ENCODE results near the gene ZNF708. TPM values are rescaled to one million over a fixed set of nuclear protein-coding genes. Genes with fewer than 3 reads are reported as not detected.
"Not testable (repeated sequence)": the region's sequence is repeated elsewhere in the genome, so short reads cannot be mapped to it uniquely, and the experiment has no call there.

ZNF708 gene
- total RNA-seq = 1 to 10 TPM; 9.2 to 9.3 TPM

DNA sequence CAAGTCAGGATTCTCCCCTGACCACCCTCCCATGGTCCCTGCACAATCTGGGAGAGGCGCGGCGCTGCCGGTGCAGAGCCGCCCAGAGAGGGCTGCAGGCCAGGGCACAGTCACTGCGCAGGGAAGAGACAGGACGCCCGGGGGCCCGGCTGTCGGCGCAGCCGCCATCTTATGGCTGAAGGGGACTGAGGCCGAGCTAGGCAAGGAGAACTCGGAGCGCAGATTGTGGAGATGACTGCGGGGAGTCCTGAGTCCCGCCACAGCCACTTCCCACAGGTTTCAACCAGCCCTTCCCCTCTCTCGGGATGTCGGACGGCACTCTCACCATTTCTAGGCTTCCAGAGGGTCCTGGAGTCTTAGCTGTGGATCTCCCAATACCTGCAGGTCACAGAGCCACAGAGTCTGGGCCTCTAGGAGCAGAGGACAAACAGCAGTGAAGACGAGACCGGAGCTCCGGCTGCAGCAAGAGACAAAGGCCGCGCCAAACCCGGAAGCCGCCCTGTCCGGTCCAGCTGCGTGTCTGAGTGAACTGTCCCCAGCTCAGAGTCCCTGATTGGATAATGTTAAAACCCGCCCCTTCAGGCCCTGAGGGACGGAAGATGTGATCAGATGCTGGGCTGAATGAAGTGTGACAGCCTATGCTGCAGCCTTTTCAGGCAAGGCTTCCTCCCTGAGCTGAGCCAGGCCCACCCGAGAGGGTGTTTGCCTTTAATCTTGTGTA, at the start of gene ZNF708:
Gene ZNF708 (minus strand): TSS at position 526 of the 721 bp plus-strand sequence. CDS start 198 bp downstream, at position 328.
- H3K27me3 Mint-ChIP-seq = no peaks in the 10 kb centered on the region
- ChIA-PET POLR2A (interaction anchor here (0.6 to 2.2 kb wide), 12 partner anchors 11 to 1469 kb away, joined by 3 to 15 read pairs (median 4); partner anchors contain the start of genes ZNF429, ZNF493 and ZNF738), CTCF (interaction anchor here (0.8 to 1.8 kb wide), 4 partner anchors 68 to 329 kb away, joined by 3 to 4 read pairs (median 4); no protein-coding TSS in a partner anchor)
- TF ChIP-seq, protein P1, sequence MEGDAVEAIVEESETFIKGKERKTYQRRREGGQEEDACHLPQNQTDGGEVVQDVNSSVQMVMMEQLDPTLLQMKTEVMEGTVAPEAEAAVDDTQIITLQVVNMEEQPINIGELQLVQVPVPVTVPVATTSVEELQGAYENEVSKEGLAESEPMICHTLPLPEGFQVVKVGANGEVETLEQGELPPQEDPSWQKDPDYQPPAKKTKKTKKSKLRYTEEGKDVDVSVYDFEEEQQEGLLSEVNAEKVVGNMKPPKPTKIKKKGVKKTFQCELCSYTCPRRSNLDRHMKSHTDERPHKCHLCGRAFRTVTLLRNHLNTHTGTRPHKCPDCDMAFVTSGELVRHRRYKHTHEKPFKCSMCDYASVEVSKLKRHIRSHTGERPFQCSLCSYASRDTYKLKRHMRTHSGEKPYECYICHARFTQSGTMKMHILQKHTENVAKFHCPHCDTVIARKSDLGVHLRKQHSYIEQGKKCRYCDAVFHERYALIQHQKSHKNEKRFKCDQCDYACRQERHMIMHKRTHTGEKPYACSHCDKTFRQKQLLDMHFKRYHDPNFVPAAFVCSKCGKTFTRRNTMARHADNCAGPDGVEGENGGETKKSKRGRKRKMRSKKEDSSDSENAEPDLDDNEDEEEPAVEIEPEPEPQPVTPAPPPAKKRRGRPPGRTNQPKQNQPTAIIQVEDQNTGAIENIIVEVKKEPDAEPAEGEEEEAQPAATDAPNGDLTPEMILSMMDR (IDR thresholded peaks at IDR 0.05) = no peak
- peak; percentile 100 for ATAC-seq
- H3K4me3 Mint-ChIP-seq = peak within 1 kb of the TSS; percentile 95
- H3K27ac Mint-ChIP-seq = peak within 1 kb of the TSS; percentile 99
- H3K4me1 Mint-ChIP-seq (ENCODE audit: low read depth) = peaks cover 35% of the 10 kb centered on the region
- peak; percentile 91 for DNase-seq
- intact Hi-C loops (cut with micrococcal nuclease) = no loop called here
- H3K36me3 Mint-ChIP-seq (ENCODE audit: low read depth) = peaks cover 30% of the 10 kb centered on the region
- peaks cover 13% of the 10 kb centered on the region for H3K9me3 Mint-ChIP-seq

DNA sequence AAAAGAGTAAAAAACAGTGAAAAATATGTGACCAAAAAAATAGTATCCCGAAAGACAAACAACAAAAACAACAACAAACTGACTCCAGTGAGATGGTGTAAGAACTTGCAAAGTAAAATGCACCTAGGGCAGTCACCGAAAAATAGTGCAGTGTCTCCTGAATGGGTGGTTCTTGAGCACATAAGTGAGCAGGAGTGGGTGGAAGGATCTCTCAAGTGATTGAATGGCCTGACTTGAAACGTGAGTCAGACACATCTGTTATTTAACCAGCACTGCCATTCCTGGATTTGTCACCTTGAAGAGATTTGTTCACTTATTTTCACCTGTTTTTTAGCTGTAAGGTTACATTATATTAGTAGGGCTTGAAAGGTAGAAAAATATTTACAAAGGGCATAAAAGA, 33.1 kb upstream of the ZNF708 start:
- CTCF ChIA-PET = interaction anchor here (1.0 kb wide), 1 partner anchor 121 kb away, joined by 3 read pairs; no protein-coding TSS in a partner anchor
- H3K4me1 Mint-ChIP-seq (ENCODE audit: low read depth) = peaks cover 12% of the 10 kb centered on the region
- H3K36me3 Mint-ChIP-seq (ENCODE audit: low read depth) = peaks cover 60% of the 10 kb centered on the region
- DNase-seq = no peak
- no peak for ATAC-seq
- POLR2A ChIA-PET = no interaction called here
- TF ChIP-seq, protein P1 (IDR thresholded peaks at IDR 0.05) = no peak
- intact Hi-C loops (cut with micrococcal nuclease) = no loop called here
- H3K4me3 Mint-ChIP-seq = no peak overlapping the region
- H3K27ac Mint-ChIP-seq = no peak overlapping the region
- H3K27me3 Mint-ChIP-seq = no peaks in the 10 kb centered on the region
- H3K9me3 Mint-ChIP-seq = peaks cover 4% of the 10 kb centered on the region

- ChIA-PET POLR2A (interaction anchor here (0.6 to 1.8 kb wide), 3 partner anchors 30 to 693 kb away, joined by 3 to 7 read pairs (median 3); partner anchors contain the start of genes ZNF257 and ZNF493), CTCF (no interaction called here)
- peak; percentile 93 for DNase-seq
- no peaks in the 10 kb centered on the region for H3K9me3 Mint-ChIP-seq
- TF ChIP-seq, protein P1 (IDR thresholded peaks at IDR 0.05) = no peak
- ATAC-seq = peak; percentile 99
- peak within 1 kb of the TSS; percentile 96 for H3K27ac Mint-ChIP-seq
- peaks cover 32% of the 10 kb centered on the region for H3K36me3 Mint-ChIP-seq (ENCODE audit: low read depth)
- H3K27me3 Mint-ChIP-seq = no peaks in the 10 kb centered on the region
- peaks cover 12% of the 10 kb centered on the region for H3K4me1 Mint-ChIP-seq (ENCODE audit: low read depth)
- H3K4me3 Mint-ChIP-seq = peak within 1 kb of the TSS; percentile 99
- intact Hi-C loops (cut with micrococcal nuclease) = no loop called here
Observed at GRCh38 chr19:21358768-21359451, 29.7 kb upstream of the ZNF708 start, which contains the start of gene ZNF738. Gene ZNF738 (plus strand): TSS chr19:21359000. CDS start chr19:21359141, 141 bp downstream.

DNA sequence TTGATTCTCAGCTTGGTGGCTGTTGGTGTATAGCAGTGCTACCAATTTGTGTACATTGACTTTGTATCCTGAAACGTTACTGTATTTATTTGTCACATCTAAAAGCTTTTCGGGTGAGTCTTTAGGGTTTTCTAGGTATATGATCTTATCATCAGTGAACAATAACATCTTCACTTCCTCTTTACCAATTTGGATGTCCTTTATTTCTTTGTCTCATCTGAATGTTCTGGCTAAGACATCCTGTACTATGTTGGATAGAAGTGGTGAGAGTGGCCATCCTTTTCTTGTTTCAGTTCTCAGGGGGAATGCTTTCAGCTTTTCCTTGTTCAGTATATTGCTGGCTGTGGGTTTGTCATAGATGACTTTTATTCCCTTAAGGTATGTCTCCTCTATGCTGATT, 23.6 kb upstream of the ZNF708 start:
- no peak for DNase-seq
- Mint-ChIP-seq H3K4me1 (ENCODE audit: low read depth) (no peaks in the 10 kb centered on the region), H3K9me3 (peaks cover 16% of the 10 kb centered on the region), H3K4me3 (no peak overlapping the region), H3K27me3 (no peaks in the 10 kb centered on the region), H3K27ac (no peak overlapping the region), H3K36me3 (ENCODE audit: low read depth) (no peaks in the 10 kb centered on the region)
- TF ChIP-seq, protein P1 (IDR thresholded peaks at IDR 0.05) = no peak
- CTCF ChIA-PET = no interaction called here
- intact Hi-C loops (cut with micrococcal nuclease) = no loop called here
- POLR2A ChIA-PET = no interaction called here
- no peak for ATAC-seq

- H3K27me3 Mint-ChIP-seq; H3K4me3 Mint-ChIP-seq; H3K4me1 Mint-ChIP-seq (ENCODE audit: low read depth); CTCF ChIA-PET; H3K36me3 Mint-ChIP-seq (ENCODE audit: low read depth); intact Hi-C loops (cut with micrococcal nuclease); H3K27ac Mint-ChIP-seq; ATAC-seq; DNase-seq: not testable (repeated sequence)
- POLR2A ChIA-PET = interaction anchor here (0.5 kb wide), 1 partner anchor 37 kb away, joined by 3 read pairs; no protein-coding TSS in a partner anchor
- peaks cover 16% of the 10 kb centered on the region for H3K9me3 Mint-ChIP-seq
Observed at GRCh38 chr19:21344841-21345240, 15.6 kb upstream of the ZNF708 start.
